Type B pancreatic cell (in vitro differentiated cells): ENCODE measurements around the gene OBP2A. TPM values are rescaled to one million over a fixed set of nuclear protein-coding genes. Genes with fewer than 3 reads are reported as not detected.

ENCODE experiments used
- DNase-seq: peaks from one replicate; pipeline ENCODE4 v3.0.0; 2021; ENCODE audit warnings: mixed read lengths; ENCODE audit not compliant: unreplicated experiment; ENCODE audit errors: extremely low spot score
- H3K27ac Mint-ChIP-seq: 2 replicates; pipeline ENCODE4 v1.8.0; 2021; ENCODE audit warnings: mild to moderate bottlenecking, mixed read lengths
- H3K27me3 Mint-ChIP-seq: 2 replicates; pipeline ENCODE4 v1.8.0; 2021; ENCODE audit warnings: mixed read lengths
- H3K36me3 Mint-ChIP-seq: 2 replicates; pipeline ENCODE4 v1.8.0; 2021; ENCODE audit warnings: mixed read lengths
- H3K4me1 Mint-ChIP-seq: one replicate; pipeline ENCODE4 v1.8.0; 2021; ENCODE audit warnings: mixed read lengths; ENCODE audit not compliant: unreplicated experiment
- H3K4me3 Mint-ChIP-seq: 2 replicates; pipeline ENCODE4 v1.8.0; 2021; ENCODE audit warnings: mild to moderate bottlenecking, mixed read lengths
- H3K9me3 Mint-ChIP-seq: 2 replicates; pipeline ENCODE4 v1.8.0; 2021; ENCODE audit warnings: mixed read lengths
- total RNA-seq: library from RNA; stranded (reverse); gene quantifications from 2 replicates; pipeline ENCODE4 v1.2.1, GENCODE V29; 2021; ENCODE audit warnings: low replicate concordance
- TF ChIP-seq, protein P1 (sequence below): fragments of 200-600 bp; sonication (generic); conservative IDR thresholded peaks from 2 replicates; pipeline ENCODE4 v1.5.0; 2021; ENCODE audit warnings: antibody characterized with exemption, mild to moderate bottlenecking

The OBP2A gene
- total RNA-seq, 1 donor from 2014 or later = not detected

DNA sequence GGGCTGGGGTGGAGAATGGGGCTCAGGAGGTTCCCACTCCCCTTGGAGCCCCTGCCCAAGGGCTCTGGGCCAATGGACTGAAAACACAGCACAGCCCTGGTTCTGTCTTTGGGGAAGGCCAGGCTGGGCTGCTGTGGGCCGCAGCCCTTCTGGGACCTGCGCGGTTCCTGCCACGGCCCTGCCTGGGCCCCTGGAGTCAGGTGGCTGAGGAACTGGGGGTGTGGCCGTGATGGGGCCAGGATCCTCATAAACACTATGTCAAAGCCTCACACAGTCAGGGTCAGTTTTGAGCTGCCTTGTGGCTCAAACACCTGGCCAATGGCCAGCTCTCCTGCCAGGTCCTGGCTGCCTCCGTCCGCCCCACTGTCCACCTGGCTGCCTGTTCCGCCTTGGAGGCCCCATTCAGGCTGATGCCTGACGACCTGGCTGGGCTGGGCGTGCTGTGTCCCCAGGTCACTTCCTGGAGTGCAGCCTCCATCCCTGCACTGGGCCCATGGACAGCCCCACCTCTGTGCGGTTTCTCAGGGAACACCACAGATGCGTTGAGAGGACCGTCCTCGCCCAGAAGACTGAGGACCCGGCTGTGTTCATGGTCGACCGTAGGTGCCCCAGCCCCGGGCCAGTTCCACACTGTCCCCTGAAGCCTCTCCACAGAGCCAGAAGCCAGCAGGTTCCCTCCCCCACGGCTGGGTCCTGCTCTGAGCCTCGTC is 43.1 kb downstream of the OBP2A start:
- H3K9me3 Mint-ChIP-seq = no peaks in the 10 kb centered on the region
- H3K27me3 Mint-ChIP-seq = no peaks in the 10 kb centered on the region
- no peaks in the 10 kb centered on the region for H3K4me1 Mint-ChIP-seq
- TF ChIP-seq, protein P1, sequence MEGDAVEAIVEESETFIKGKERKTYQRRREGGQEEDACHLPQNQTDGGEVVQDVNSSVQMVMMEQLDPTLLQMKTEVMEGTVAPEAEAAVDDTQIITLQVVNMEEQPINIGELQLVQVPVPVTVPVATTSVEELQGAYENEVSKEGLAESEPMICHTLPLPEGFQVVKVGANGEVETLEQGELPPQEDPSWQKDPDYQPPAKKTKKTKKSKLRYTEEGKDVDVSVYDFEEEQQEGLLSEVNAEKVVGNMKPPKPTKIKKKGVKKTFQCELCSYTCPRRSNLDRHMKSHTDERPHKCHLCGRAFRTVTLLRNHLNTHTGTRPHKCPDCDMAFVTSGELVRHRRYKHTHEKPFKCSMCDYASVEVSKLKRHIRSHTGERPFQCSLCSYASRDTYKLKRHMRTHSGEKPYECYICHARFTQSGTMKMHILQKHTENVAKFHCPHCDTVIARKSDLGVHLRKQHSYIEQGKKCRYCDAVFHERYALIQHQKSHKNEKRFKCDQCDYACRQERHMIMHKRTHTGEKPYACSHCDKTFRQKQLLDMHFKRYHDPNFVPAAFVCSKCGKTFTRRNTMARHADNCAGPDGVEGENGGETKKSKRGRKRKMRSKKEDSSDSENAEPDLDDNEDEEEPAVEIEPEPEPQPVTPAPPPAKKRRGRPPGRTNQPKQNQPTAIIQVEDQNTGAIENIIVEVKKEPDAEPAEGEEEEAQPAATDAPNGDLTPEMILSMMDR = no peak
- H3K27ac Mint-ChIP-seq = no peak overlapping the region
- no peak overlapping the region for H3K4me3 Mint-ChIP-seq
- peak; percentile 66 for DNase-seq
- no peaks in the 10 kb centered on the region for H3K36me3 Mint-ChIP-seq

DNA sequence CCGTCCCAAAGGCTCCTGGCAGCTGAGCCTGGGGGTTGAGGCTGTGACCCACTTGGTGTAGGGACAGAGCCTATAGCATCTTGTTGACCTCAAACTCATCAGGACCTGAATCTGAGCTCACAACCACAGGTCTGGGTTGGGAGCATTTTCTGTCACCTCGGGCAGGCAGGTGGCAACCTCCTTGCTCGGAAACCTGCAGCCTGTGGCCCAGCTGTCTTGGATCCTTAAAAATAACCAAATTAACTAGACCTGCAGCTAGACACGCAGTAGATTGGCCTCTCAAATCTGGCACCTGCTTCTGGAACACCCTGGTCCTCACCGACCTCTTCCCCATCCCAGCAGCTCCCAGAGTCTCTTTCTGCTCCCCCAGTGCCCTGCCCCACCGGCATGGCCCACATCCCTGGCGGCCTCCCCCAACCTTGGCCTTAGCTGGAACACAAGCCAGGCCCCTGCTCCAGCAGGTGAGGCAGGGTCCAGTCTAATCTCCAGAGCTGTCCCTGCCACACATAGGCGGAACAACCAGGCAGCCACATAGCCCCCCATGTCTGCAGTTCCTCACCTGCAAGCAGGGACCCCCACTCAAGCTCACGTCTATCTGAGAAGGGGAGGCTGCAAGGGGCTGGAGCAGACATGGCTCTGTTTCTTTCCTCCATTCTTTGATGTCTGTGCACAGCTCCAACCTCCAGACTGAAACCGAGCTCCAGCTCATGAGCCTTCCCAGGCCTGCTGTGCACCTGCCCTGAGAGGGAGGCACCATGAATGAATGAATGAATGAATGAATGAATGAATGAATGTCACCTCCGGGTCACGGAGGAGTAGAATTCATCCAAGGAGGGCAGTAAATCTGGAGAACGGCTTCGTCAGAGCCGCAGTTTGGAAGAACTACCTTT is 43.9 kb downstream of the OBP2A start:
- Mint-ChIP-seq H3K9me3 (no peaks in the 10 kb centered on the region), H3K27me3 (no peaks in the 10 kb centered on the region), H3K27ac (no peak overlapping the region), H3K36me3 (no peaks in the 10 kb centered on the region), H3K4me3 (no peak overlapping the region), H3K4me1 (no peaks in the 10 kb centered on the region)
- DNase-seq = peak; percentile 60
- TF ChIP-seq, protein P1 = no peak

DNA sequence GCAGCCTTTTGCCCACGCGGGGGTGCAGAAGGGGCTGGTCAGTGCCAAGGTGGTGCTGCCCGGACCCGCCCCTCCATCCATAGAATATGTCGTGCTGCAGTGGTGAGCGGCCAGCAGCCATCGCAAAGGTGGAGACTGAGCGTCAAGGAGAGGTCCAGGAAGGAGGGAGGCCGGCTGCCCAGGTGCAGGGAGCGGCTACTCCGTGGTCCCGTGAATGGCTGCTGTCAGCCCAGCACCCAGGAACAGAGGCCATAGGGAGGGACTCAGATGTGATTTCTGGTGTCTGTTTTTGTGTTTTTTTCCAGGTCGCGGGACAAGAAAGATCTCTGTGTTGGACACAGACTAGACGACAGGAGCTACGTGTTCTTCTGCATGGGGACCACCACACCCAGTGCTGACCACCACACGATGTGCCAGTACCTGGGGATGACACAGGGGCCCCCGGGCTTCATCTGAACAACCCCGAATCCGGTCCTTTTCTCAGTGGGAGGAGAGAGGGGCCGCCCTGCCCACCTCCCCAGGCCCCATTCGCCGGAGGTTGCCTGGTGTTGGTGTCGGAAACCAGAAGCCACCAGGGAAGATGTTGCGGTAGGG is 44.7 kb downstream of the OBP2A start:
- peak; percentile 44 for DNase-seq
- Mint-ChIP-seq H3K9me3 (no peaks in the 10 kb centered on the region), H3K4me3 (no peak overlapping the region), H3K36me3 (no peaks in the 10 kb centered on the region), H3K4me1 (no peaks in the 10 kb centered on the region), H3K27me3 (no peaks in the 10 kb centered on the region), H3K27ac (no peak overlapping the region)
- TF ChIP-seq, protein P1 = no peak

DNA sequence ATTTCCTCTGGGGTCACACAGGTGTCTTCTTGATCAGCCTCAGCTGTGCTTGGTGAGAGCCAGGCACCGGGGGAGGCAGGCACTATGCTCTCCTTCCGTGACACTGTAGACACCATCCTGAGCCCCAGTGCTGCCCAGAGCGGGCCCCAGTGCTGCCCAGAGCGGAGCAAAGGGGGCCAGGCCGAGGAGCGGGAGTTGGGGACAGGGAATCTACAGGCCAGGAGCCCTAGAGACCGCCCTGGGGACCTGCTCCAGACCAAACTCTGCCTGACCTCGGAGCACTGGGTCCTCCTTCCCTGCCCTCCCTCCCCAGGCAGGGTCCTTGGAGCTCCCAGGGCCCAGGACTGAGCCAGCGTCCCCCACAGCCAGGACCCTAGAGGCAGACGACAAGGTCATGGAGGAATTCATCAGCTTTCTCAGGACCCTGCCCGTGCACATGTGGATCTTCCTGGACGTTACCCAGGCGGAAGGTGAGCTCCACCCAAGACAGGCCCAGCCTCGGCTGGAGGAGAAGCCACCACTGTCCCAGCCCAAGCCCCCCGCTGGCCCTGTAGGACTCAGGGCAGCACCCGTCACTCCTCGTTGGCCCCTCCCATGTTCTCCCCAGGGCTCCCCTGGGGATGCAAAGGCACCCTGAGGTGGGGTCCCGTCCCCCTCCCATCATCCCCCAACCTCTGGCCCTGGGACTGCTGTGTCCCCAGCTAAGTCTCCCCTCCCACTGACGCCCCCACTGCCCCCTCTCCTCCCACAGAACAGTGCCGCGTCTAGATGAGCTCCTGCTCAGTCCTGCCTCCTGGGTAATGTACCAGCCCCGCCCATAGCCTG is 45.8 kb downstream of the OBP2A start:
- TF ChIP-seq, protein P1 = no peak
- no peaks in the 10 kb centered on the region for H3K36me3 Mint-ChIP-seq
- H3K27ac Mint-ChIP-seq = no peak overlapping the region
- H3K9me3 Mint-ChIP-seq = no peaks in the 10 kb centered on the region
- peak; percentile 63 for DNase-seq
- H3K27me3 Mint-ChIP-seq = no peaks in the 10 kb centered on the region
- H3K4me1 Mint-ChIP-seq = no peaks in the 10 kb centered on the region
- no peak overlapping the region for H3K4me3 Mint-ChIP-seq

DNA sequence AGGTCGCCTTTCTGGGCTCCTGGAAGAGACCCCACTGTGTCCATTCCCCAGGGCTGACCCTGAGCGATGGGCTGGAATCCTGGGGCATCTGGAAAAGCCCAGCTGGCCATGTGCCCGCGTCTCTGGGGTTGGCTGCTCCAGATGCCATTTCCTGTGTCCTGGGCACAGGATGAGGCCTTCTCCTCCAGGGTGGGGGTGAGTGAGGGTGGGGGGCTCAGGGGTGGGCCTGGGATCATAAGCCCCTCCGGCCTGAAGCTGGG is 46.3 kb downstream of the OBP2A start:
- Mint-ChIP-seq H3K27me3 (no peaks in the 10 kb centered on the region), H3K4me1 (no peaks in the 10 kb centered on the region), H3K27ac (no peak overlapping the region), H3K4me3 (no peak overlapping the region), H3K9me3 (no peaks in the 10 kb centered on the region), H3K36me3 (no peaks in the 10 kb centered on the region)
- no peak for DNase-seq
- TF ChIP-seq, protein P1 = no peak
